ENCODE results near the gene C6orf132.

The C6orf132 gene

GRCh38 chr6:42105709-42106108, 36.7 kb downstream of the C6orf132 start:
- DNase-seq (ENCODE audit: low read depth) = no peak

- DNase-seq (ENCODE audit: low read depth) = no peak
Observed at GRCh38 chr6:42105156-42105648, 37.2 kb downstream of the C6orf132 start.

GRCh38 chr6:42104804-42105125, 37.7 kb downstream of the C6orf132 start:
- DNase-seq (ENCODE audit: low read depth) = no peak

DNA sequence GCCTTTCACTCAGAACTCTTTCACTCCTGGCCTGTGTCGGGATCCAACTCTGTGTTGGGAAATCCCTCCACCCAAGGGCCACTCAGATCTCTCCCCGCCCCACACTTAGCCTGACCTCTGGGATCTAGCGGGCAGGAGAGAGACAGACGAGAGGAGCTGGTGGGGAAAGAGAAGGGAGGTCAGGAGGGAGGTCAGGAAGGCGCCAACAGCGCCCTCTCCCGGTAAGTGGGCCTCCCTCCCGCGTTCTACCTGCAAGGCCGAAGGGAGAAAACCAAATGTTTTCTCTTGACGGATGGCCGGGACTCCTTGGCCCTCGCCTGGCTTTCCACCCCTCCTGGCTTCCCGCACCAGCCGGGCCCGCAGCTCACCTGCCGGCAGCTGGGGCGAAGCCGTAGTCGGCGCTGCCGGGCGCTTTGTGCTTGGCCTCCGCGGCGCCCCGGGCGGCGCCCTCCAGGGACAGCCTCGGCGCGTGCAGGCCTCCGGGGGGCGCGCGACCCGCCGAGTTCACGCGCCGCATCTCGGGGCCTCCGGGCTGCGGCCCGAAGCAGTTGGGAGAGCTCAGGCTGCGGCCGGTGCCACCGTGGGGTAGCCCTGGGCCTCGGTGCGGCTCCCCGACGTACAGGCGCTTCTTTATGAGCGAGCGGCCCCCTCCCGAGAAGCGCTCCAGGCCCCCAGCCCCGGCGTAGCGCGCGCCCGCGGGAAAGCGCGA, 38.2 kb downstream of the C6orf132 start:
- peak; percentile 50 for DNase-seq (ENCODE audit: low read depth)

DNA sequence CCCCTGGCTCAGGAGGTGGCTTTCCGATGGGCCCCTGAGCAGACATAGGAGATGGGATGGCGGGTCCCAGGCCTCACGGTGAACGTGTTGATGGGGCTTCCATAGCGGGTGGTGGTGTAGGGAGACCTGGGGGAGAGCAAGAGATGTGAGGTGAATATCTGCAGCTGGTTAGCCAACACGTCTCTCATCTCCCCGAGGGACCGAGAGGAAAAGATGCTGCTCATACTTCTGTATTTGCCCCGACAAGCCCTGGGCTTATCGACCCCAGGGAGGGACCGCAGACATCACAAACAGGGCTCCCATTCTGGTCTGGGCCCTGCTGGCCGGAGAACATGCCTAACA, 38.7 kb downstream of the C6orf132 start:
- no peak for DNase-seq (ENCODE audit: low read depth)

GRCh38 chr6:42103216-42103615, 39.2 kb downstream of the C6orf132 start:
- no peak for DNase-seq (ENCODE audit: low read depth)

- DNase-seq (ENCODE audit: low read depth) = no peak
Observed at GRCh38 chr6:42101186-42101657, 41.2 kb downstream of the C6orf132 start.

GRCh38 chr6:42100029-42100901, 42.2 kb downstream of the C6orf132 start:
- no peak for DNase-seq (ENCODE audit: low read depth)

- no peak for DNase-seq (ENCODE audit: low read depth)
Observed at GRCh38 chr6:42099340-42100028, 42.9 kb downstream of the C6orf132 start.

DNA sequence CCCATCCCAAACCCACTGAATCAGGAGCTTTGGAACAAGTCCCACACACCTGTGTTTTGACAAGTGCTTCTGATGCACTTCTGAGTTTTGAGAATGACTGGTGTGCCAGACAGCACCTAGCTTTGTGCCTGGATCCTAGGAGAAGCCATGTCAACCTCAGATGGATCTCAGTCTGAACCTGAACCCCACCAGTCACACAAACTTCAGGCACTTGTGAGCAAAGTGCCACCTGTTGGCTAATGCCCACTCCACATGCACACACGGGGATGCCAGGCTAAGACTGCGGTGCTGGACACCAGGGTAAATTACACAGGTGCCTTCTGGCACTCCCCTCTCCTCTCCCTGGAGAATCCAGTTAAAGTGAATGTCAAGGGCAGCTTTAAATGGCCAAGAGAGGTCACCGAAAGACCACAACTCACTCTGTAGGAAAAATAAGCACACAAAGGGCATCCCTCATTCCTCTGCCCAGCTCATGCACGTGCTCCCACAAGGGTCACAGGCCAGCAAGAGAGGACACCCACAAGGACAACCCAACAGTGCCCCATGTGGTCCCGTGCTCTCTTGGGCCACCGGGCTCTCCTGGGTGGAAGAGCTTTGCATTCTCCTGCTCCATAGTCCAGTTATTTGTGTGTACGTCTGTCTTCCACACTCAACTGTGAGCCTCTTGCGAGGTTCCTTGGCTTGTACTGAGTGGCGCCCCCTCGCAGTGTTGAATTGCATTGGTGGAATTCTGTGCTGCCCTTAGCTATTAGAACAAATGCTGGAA, 46.5 kb downstream of the C6orf132 start:
- DNase-seq (ENCODE audit: low read depth) = no peak

- DNase-seq (ENCODE audit: low read depth) = no peak
Observed at GRCh38 chr6:42095094-42095493, 47.3 kb downstream of the C6orf132 start.

DNA sequence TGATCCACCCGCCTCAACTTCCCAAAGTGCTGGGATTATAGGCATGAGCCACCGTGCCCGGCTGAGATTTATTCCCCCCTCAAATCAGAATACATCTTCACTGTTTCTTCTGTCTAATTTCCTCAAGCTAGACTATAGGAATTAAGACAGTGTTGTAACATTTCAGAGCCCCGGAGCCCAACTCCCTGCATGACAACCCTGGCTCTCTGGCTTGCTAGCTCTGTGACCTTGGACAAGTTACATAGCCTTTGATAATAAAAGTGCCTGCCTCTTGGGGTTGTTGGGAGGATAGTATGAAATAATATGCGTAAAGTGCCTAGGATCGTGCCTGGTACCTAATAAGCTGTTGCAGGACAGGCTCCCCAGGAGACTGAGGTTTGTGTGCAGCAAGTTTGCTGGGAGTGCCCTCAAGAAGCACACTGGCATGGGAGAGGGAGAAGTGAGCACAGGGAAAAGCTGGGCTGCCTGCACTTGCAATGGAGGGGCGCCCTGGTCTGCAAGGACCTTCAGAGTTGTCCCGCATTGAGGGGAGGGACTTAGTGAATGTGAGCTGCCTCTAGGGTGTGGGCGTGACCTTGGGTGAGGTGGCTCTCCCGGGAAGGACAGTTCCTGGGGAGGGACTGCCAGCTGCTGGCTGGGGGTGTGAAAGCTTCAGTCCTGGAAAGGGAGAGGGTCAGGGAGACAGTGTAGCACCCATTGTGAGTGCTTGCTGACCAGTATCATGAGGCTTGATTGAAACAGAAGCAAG, 48.7 kb downstream of the C6orf132 start:
- DNase-seq (ENCODE audit: low read depth) = no peak

GRCh38 chr6:42091718-42092023, 50.7 kb downstream of the C6orf132 start:
- DNase-seq (ENCODE audit: low read depth) = no peak

DNA sequence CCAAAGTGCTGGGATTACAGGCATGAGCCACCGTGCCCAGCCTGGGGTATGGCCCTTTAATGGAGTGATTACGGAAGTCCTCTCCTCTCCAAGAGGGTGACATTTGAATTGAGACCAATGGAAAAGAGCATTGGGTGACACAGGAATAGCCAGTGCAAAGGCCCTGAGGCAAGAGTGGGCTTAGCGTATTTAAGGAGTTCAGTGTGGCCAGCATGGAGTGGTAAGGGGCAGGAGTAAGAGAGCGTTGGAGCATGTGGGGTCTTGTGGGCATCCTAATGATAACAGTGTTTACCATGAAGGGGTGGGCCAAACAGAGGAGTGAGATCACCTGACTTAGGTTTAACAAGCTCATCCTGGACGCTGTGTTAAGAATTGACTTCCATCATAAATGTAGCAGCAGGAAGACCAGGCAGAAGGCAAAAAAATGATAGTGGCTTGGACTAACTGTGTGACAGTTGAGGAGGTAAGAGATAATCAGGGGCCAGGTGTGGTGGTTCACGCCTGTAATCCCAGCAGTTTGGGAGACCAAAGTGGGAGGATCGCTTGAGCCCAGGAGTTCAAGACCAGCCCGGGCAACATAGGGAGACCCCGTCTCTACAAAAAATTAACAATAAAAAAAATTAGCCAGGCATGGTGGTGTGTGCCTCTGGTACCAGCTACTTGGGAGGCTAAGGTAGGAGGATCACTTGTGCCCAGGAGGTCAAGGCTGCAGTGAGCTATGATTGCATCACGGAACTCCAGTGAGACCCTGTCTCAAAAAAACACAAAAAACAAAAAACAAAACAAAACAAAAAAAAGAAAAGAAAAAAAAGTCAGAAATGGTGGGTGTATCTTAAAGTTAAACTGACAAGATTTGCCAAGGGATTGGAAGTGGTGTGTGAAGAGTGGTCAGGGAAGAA, 51.4 kb downstream of the C6orf132 start:
- DNase-seq (ENCODE audit: low read depth) = no peak

DNA sequence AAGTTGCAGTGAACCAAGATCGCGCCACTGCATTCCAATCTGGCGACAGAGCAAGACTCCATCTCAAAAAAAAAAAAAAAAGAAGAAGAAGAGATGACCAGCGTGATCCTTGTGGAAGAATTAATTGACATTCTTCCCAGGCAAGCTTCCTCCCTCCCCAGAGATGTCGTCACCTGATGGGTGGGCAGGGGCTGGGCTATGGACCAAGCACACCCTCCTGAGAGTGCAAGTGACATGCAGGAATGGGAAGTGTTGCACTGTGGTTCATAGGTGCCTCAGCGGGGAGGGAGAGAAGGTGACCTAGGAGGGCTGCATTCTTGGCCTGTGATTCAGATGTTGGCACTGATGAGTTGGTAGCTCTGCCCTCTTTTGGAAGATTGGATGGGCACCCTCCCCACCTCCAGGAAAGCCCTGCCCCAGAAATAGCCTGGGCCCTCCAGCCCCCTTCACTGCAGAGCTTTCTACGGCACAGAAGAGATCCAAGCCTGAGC, 54.3 kb downstream of the C6orf132 start:
- DNase-seq (ENCODE audit: low read depth) = no peak

DNA sequence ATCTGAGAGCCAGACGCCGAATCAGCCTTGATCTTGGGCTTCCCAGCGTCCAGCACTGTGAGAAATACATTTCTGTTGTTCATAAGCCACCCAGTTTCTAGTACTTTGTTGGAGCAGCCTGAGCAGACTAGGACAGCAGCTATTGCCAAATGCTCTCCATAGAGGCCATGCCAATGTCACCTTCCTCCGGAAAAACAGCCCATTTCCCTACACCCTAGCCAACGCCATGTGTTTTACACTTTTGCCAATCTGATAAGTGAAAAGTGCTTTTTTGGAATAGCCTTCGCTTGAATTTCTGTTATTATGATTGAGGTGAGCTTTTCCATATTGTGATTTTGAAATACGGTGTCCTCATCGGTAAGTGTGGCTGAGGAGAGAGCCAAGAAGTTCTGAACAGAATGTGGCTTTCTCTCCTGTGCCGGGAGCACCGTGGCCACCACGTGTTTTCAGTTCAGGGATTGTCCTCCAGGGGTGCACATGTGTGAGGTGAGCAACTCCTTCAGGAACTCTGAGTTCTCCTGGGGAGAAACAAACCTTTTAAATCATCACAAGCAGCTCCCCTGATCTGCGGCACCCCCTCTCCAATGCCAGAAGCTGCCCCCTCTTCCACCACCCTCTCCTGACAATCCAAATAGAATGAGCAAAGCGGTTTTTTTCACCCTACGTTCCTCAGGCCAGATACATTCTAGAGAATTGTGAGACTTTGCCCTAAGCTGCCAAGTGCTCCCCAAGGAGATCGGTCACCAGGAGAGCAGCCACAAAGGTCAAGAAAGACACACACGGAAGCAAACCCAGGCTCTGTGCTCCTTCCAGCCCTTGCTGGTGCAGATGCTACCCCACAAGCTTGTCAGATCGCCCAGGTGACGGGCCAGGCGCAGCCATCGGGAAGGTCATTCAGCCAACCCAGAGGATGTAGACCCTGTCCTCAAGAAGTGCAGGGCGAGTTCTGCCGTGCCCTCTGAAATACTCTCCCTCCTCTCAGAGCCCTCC, 56.1 kb downstream of the C6orf132 start:
- no peak for DNase-seq (ENCODE audit: low read depth)

DNA sequence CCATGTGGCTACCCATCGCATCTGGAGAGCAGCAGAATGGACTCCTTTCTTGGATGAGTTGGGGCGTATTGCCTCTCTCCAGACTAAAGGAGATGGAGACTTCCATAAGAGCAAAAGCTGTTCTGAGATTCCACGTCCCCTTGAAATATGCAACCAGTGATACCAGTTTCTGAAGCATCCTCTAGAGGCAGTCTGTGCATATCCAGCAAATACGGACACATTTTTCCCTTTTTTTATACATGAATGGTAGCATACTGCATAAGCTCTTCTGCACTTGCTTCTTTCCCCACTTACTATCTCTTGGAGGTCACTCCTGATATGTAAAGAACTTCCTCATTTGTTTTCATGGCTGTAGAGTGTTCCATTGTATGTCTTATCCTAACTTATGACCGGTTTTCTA, 57.5 kb downstream of the C6orf132 start:
- DNase-seq (ENCODE audit: low read depth) = no peak

GRCh38 chr6:42083530-42083929, 58.9 kb downstream of the C6orf132 start:
- DNase-seq (ENCODE audit: low read depth) = no peak

DNA sequence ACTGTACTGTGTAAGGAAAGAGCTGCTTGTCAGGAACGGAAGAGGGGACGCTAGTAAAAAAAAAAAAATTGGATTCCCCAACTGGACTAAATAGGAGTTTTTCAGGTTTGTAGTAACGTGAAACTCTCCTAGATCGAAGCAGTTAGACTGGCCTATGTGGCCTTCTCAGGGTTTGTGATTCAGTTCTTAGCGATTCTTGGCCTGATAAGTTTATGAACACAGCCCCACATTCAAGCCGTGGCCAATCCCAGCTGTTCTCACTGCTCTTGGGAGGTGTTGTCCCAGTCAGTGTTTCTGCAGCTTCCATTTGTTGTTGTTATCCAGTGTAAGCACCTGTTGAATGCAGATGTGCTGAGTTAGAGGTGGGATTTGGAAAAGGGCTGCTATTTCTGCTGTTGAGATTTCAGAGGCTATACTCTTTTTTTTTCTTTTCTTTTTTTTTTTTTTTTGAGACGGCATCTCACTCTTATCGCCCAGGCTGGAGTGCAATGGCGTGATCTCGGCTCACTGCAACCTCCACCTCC, 62.4 kb downstream of the C6orf132 start:
- no peak for DNase-seq (ENCODE audit: low read depth)
